SK-N-SH treated with all-trans-retinoic acid at 6 μM for 48 hours (cell line): ENCODE measurements around the gene SIRT4.
"Not testable (repeated sequence)": the region's sequence is repeated elsewhere in the genome, so short reads cannot be mapped to it uniquely, and the experiment has no call there.

Experiments
- ATAC-seq: fragments of 200-7000 bp; cut with Tn5 transposase; 3 replicates; pipeline ENCODE4 v1.9.1; 2020; ENCODE audit warnings: mild to moderate bottlenecking, moderate library complexity
- ARNTL ChIP-seq: fragments of 450-650 bp; formaldehyde crosslinking; IDR thresholded peaks from 2 replicates; pipeline ENCODE4 v1.5.0; 2020; ENCODE audit warnings: low read depth, mild to moderate bottlenecking, moderate library complexity, borderline replicate concordance
- BACH2 ChIP-seq: fragments of 250-450 bp; sonication (Bioruptor Pico); IDR thresholded peaks from 2 replicates; pipeline ENCODE4 v1.9.0; 2021; ENCODE audit warnings: mild to moderate bottlenecking, borderline replicate concordance
- CREB5 ChIP-seq: fragments of 250-450 bp; sonication (Bioruptor Pico); IDR thresholded peaks from 2 replicates; pipeline ENCODE4 v1.5.1; 2020; ENCODE audit warnings: low read depth, mild to moderate bottlenecking, moderate library complexity
- CSDC2 ChIP-seq: fragments of 250-450 bp; sonication (Bioruptor Pico); IDR thresholded peaks from 2 replicates; pipeline ENCODE4 v1.5.0; 2020; ENCODE audit warnings: mild to moderate bottlenecking, moderate library complexity
- CSRNP3 ChIP-seq: fragments of 250-450 bp; sonication (Bioruptor Pico); IDR thresholded peaks from 2 replicates; pipeline ENCODE4 v1.5.1; 2021; ENCODE audit warnings: mild to moderate bottlenecking, moderate library complexity
- ESRRG ChIP-seq: fragments of 250-450 bp; sonication (Bioruptor Pico); IDR thresholded peaks from 2 replicates; pipeline ENCODE4 v1.6.1; 2021; ENCODE audit warnings: mild to moderate bottlenecking
- GLIS3 ChIP-seq: fragments of 250-450 bp; sonication (Bioruptor Pico); IDR thresholded peaks from 2 replicates; pipeline ENCODE4 v1.5.0; 2020; ENCODE audit warnings: mild to moderate bottlenecking, moderate library complexity
- ISL1 ChIP-seq: fragments of 250-450 bp; sonication (Bioruptor Pico); IDR thresholded peaks from 2 replicates; pipeline ENCODE4 v2.1.2; 2022; ENCODE audit warnings: mild to moderate bottlenecking, moderate library complexity
- OSR1 ChIP-seq: fragments of 250-450 bp; sonication (Bioruptor Pico); IDR thresholded peaks from 2 replicates; pipeline ENCODE4 v1.8.0; 2022; ENCODE audit warnings: moderate library complexity, mild to moderate bottlenecking, inconsistent platforms
- PATZ1 ChIP-seq: fragments of 250-450 bp; sonication (Bioruptor Pico); IDR thresholded peaks from 2 replicates; pipeline ENCODE4 v1.8.0; 2020; ENCODE audit warnings: mild to moderate bottlenecking, moderate library complexity, borderline replicate concordance
- POU6F1 ChIP-seq: fragments of 250-450 bp; sonication (Bioruptor Pico); IDR thresholded peaks from 2 replicates; pipeline ENCODE4 v1.8.0; 2021; ENCODE audit warnings: low read depth, mild to moderate bottlenecking, moderate library complexity, borderline replicate concordance
- PPARA ChIP-seq: fragments of 250-450 bp; sonication (Bioruptor Pico); IDR thresholded peaks from 2 replicates; pipeline ENCODE4 v1.5.0; 2020; ENCODE audit warnings: mild to moderate bottlenecking, borderline replicate concordance
- RARB ChIP-seq: fragments of 250-450 bp; sonication (Bioruptor Pico); IDR thresholded peaks from 2 replicates; pipeline ENCODE4 v1.8.0; 2021; ENCODE audit warnings: mild to moderate bottlenecking, moderate library complexity
- TCF4 ChIP-seq: fragments of 250-450 bp; sonication (Bioruptor Pico); IDR thresholded peaks from 2 replicates; pipeline ENCODE4 v1.8.0; 2021; ENCODE audit warnings: mild to moderate bottlenecking, moderate library complexity, borderline replicate concordance
- TOX ChIP-seq: fragments of 250-450 bp; sonication (Bioruptor Pico); IDR thresholded peaks from 2 replicates; pipeline ENCODE4 v1.8.0; 2021; ENCODE audit warnings: mild to moderate bottlenecking, moderate library complexity, borderline replicate concordance
- TSHZ2 ChIP-seq: fragments of 250-450 bp; sonication (Bioruptor Pico); IDR thresholded peaks from 2 replicates; pipeline ENCODE4 v1.5.0; 2020; ENCODE audit warnings: mild to moderate bottlenecking, moderate library complexity
- ZC3H10 ChIP-seq: fragments of 250-450 bp; sonication (Bioruptor Pico); IDR thresholded peaks from 2 replicates; pipeline ENCODE4 v1.5.1; 2021; ENCODE audit warnings: mild to moderate bottlenecking, moderate library complexity
- ZFP30 ChIP-seq: fragments of 450-650 bp; formaldehyde crosslinking; IDR thresholded peaks from 2 replicates; pipeline ENCODE4 v1.5.0; 2022; ENCODE audit warnings: mild to moderate bottlenecking, moderate library complexity
- ZNF565 ChIP-seq: fragments of 450-650 bp; formaldehyde crosslinking; conservative IDR thresholded peaks from 2 replicates; pipeline ENCODE4 v1.5.0; 2020; ENCODE audit warnings: low read depth, mild to moderate bottlenecking, moderate library complexity
- ZNF70 ChIP-seq: fragments of 450-650 bp; formaldehyde crosslinking; IDR thresholded peaks from 2 replicates; pipeline ENCODE4 v1.5.0; 2020; ENCODE audit warnings: mild to moderate bottlenecking, moderate library complexity
- ZNF8 ChIP-seq: fragments of 450-650 bp; formaldehyde crosslinking; IDR thresholded peaks from 2 replicates; pipeline ENCODE4 v1.5.0; 2020; ENCODE audit warnings: mild to moderate bottlenecking, moderate library complexity

SIRT4 gene

GRCh38 chr12:120332523-120332922 lies 30.4 kb downstream of the SIRT4 start:
- TF ChIP-seq CREB5 (CRISPR knock-in tag) (no peak), ISL1 (CRISPR knock-in tag) (no peak)
- TF ChIP-seq, all 23 proteins: peak for 0
- no peak for ATAC-seq

- ATAC-seq, result 0 out of 3 replicates have a peak, but pooled peaks have one; percentile 24
These were observed 33.3 kb downstream of the SIRT4 start for GRCh38 chr12:120335447-120335846.

- ATAC-seq, result not testable (repeated sequence)
These were observed 34.3 kb downstream of the SIRT4 start for GRCh38 chr12:120336392-120336791.

GRCh38 chr12:120337730-120338129 lies 35.6 kb downstream of the SIRT4 start:
- ATAC-seq, result no peak
- no peak for TF ChIP-seq TSHZ2 (CRISPR knock-in tag)
- TF ChIP-seq ZFP30 (CRISPR knock-in tag), result no peak
- TF ChIP-seq CSDC2 (CRISPR knock-in tag), result no peak
- TF ChIP-seq ESRRG, result no peak
- no peak for TF ChIP-seq PATZ1 (CRISPR knock-in tag)
- TF ChIP-seq ZC3H10 (CRISPR knock-in tag), result no peak
- no peak for TF ChIP-seq RARB (CRISPR knock-in tag)
- no peak for TF ChIP-seq ZNF565
- TF ChIP-seq BACH2 (CRISPR knock-in tag), result no peak
- no peak for TF ChIP-seq TCF4
- no peak for TF ChIP-seq OSR1 (CRISPR knock-in tag)
- no peak for TF ChIP-seq PPARA

- TF ChIP-seq PPARA (no peak), TSHZ2 (CRISPR knock-in tag) (no peak), TCF4 (no peak), POU6F1 (CRISPR knock-in tag) (no peak), GLIS3 (CRISPR knock-in tag) (no peak), ESRRG (no peak), CREB5 (CRISPR knock-in tag) (no peak), RARB (CRISPR knock-in tag) (no peak), BACH2 (CRISPR knock-in tag) (no peak), ZNF70 (CRISPR knock-in tag) (no peak), ZC3H10 (CRISPR knock-in tag) (no peak), ZNF565 (no peak), OSR1 (CRISPR knock-in tag) (no peak), CSRNP3 (CRISPR knock-in tag) (no peak), ZNF8 (CRISPR knock-in tag) (no peak), CSDC2 (CRISPR knock-in tag) (no peak), ARNTL (CRISPR knock-in tag) (no peak), TOX (CRISPR knock-in tag) (no peak), ISL1 (CRISPR knock-in tag) (no peak), ZFP30 (CRISPR knock-in tag) (no peak)
These were observed 37.1 kb downstream of the SIRT4 start for GRCh38 chr12:120339256-120339655.

More at GRCh38 chr12:120339256-120339655, 37.1 kb downstream of the SIRT4 start:
- no peak for ATAC-seq
